Activated CD4-positive, alpha-beta T cell treated with anti-CD3 and anti-CD28 coated beads, Interleukin-2, amount 10 ng/mL, durations not matched to agents 7 days and 5 days (primary cell): ENCODE results near the gene NRG3. TPM values are rescaled to one million over a fixed set of nuclear protein-coding genes. Genes with fewer than 3 reads are reported as not detected.

ENCODE experiments used
- CTCF ChIA-PET: fragments of 350-600 bp; sonication (Branson Sonifier 250); formaldehyde crosslinking; loops from one replicate; lab custom pipeline; 2021; ENCODE audit warnings: antibody characterized with exemption; lab: Charles Lee
- POLR2A ChIA-PET: fragments of 350-600 bp; sonication (Branson Sonifier 250); formaldehyde crosslinking; loops from one replicate; lab custom pipeline; 2021; ENCODE audit warnings: antibody characterized with exemption; lab: Charles Lee
- DNase-seq: peaks from one replicate; pipeline ENCODE4 v3.0.0-alpha.2; 2020
- H3K27ac Mint-ChIP-seq: one replicate; pipeline ENCODE4 v1.8.0; 2021; ENCODE audit warnings: mild to moderate bottlenecking, moderate library complexity, mixed read lengths
- H3K27me3 Mint-ChIP-seq: one replicate; pipeline ENCODE4 v1.8.0; 2021; ENCODE audit warnings: mixed read lengths
- H3K36me3 Mint-ChIP-seq: one replicate; pipeline ENCODE4 v1.8.0; 2021; ENCODE audit warnings: low read depth, mixed read lengths
- H3K4me1 Mint-ChIP-seq: one replicate; pipeline ENCODE4 v1.8.0; 2021; ENCODE audit warnings: mixed read lengths
- H3K4me3 Mint-ChIP-seq: one replicate; pipeline ENCODE4 v1.8.0; 2021; ENCODE audit warnings: mild to moderate bottlenecking, moderate library complexity, mixed read lengths
- H3K9me3 Mint-ChIP-seq: one replicate; pipeline ENCODE4 v1.8.0; 2021; ENCODE audit warnings: mixed read lengths
- total RNA-seq, 2 experiments: library from RNA; stranded (reverse); gene quantifications; one replicate each; pipeline ENCODE4 v1.2.3, GENCODE V29; 2021

The NRG3 gene
- total RNA-seq, 2 experiments from 2014 or later, result not detected

GRCh38 chr10:82162549-82163195 lies 287.7 kb downstream of the NRG3 start:
- H3K4me1 Mint-ChIP-seq, result no peaks in the 10 kb centered on the region
- no peaks in the 10 kb centered on the region for H3K27me3 Mint-ChIP-seq
- no peaks in the 10 kb centered on the region for H3K9me3 Mint-ChIP-seq
- DNase-seq, result no peak
- no peak overlapping the region for H3K27ac Mint-ChIP-seq
- ChIA-PET CTCF (no interaction called here), POLR2A (no interaction called here)
- H3K36me3 Mint-ChIP-seq, result no peaks in the 10 kb centered on the region
- no peak overlapping the region for H3K4me3 Mint-ChIP-seq

GRCh38 chr10:82171899-82172298 lies 296.9 kb downstream of the NRG3 start:
- CTCF ChIA-PET, result no interaction called here
- Mint-ChIP-seq H3K9me3 (no peaks in the 10 kb centered on the region), H3K27ac (no peak overlapping the region), H3K27me3 (no peaks in the 10 kb centered on the region), H3K4me1 (no peaks in the 10 kb centered on the region), H3K4me3 (no peak overlapping the region), H3K36me3 (no peaks in the 10 kb centered on the region)
- DNase-seq, result no peak
- POLR2A ChIA-PET, result no interaction called here

GRCh38 chr10:82176587-82176986 lies 301.6 kb downstream of the NRG3 start:
- no peaks in the 10 kb centered on the region for H3K36me3 Mint-ChIP-seq
- no peaks in the 10 kb centered on the region for H3K4me1 Mint-ChIP-seq
- H3K27ac Mint-ChIP-seq, result no peak overlapping the region
- H3K4me3 Mint-ChIP-seq, result no peak overlapping the region
- no peak for DNase-seq
- CTCF ChIA-PET, result interaction anchor here (0.6 kb wide), 1 partner anchor 49 kb away, joined by 3 read pairs; no protein-coding TSS in a partner anchor
- H3K27me3 Mint-ChIP-seq, result no peaks in the 10 kb centered on the region
- POLR2A ChIA-PET, result no interaction called here
- no peaks in the 10 kb centered on the region for H3K9me3 Mint-ChIP-seq

DNA sequence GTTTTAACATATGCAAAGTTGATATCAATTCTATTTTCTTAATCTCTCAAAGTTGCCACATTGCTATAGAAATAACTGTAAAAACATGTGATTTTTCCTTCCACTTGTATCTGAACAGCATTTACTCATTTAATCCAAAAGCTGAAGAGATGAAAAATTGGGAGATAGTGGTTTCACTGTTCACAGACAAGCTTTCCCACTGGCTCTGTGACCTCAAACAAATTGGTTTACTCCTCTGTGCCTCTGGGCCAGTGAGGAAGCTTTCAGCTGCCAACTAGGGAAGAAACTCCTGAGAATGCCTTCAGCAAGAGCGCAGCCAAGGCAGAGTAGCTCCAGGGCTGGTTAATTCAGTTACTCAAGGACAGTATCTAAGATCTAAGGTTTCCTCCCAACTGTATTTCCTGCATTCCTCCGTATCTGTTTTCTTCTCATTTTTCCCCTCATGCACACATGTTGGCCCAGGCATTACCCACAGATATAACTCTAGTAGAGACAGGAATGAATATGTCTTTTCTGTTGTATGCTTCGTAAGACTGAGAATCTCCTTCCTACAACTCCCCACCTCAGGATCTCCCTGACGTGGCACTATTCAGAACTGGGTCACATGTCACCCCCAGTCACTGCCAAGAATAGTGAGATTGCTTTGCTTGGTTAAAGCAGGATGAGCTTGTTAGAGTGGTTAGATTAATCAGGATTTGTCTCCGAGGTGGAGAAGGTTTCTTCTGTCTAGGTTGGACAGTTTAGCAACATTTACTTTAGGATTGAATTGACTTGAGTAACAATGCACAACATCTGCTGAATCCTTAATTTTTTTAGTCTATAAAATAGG lies 315.7 kb downstream of the NRG3 start:
- no peak overlapping the region for H3K4me3 Mint-ChIP-seq
- H3K27me3 Mint-ChIP-seq, result no peaks in the 10 kb centered on the region
- H3K9me3 Mint-ChIP-seq, result peaks cover 3% of the 10 kb centered on the region
- no peak for DNase-seq
- no peaks in the 10 kb centered on the region for H3K4me1 Mint-ChIP-seq
- no peak overlapping the region for H3K27ac Mint-ChIP-seq
- CTCF ChIA-PET, result no interaction called here
- POLR2A ChIA-PET, result no interaction called here
- H3K36me3 Mint-ChIP-seq, result no peaks in the 10 kb centered on the region

- no peaks in the 10 kb centered on the region for H3K36me3 Mint-ChIP-seq
- H3K27ac Mint-ChIP-seq, result no peak overlapping the region
- ChIA-PET CTCF (no interaction called here), POLR2A (no interaction called here)
- H3K9me3 Mint-ChIP-seq, result peaks cover 3% of the 10 kb centered on the region
- no peaks in the 10 kb centered on the region for H3K27me3 Mint-ChIP-seq
- no peaks in the 10 kb centered on the region for H3K4me1 Mint-ChIP-seq
- H3K4me3 Mint-ChIP-seq, result no peak overlapping the region
- no peak for DNase-seq
These were observed 316.7 kb downstream of the NRG3 start for GRCh38 chr10:82191653-82192052.

DNA sequence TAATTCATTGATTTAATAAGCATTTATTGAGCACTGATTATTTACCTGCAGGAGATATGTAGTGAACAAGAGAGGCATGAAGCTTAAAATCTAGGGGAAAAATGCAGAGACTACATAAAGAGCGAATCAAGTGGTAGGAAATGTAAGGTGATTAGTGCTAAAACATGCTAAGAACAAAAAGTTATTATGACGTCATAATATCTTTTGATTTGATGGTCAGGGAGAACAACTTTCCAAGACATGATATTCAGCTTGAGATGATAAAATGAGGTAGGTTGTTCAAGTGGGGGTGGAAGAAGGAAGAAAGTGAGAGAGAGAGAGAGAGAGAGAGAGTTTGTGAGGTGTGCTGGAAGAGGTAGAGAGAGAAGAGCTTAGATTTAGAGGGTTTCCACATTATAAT lies 317.7 kb downstream of the NRG3 start:
- DNase-seq, result no peak
- POLR2A ChIA-PET, result no interaction called here
- Mint-ChIP-seq H3K36me3 (no peaks in the 10 kb centered on the region), H3K4me3 (no peak overlapping the region), H3K27ac (no peak overlapping the region), H3K9me3 (peaks cover 3% of the 10 kb centered on the region), H3K27me3 (no peaks in the 10 kb centered on the region), H3K4me1 (no peaks in the 10 kb centered on the region)
- CTCF ChIA-PET, result no interaction called here

GRCh38 chr10:82194419-82194818 lies 319.4 kb downstream of the NRG3 start:
- CTCF ChIA-PET, result no interaction called here
- H3K27me3 Mint-ChIP-seq, result no peaks in the 10 kb centered on the region
- H3K9me3 Mint-ChIP-seq, result peaks cover 3% of the 10 kb centered on the region
- H3K4me3 Mint-ChIP-seq, result no peak overlapping the region
- DNase-seq, result no peak
- H3K27ac Mint-ChIP-seq, result no peak overlapping the region
- H3K36me3 Mint-ChIP-seq, result no peaks in the 10 kb centered on the region
- H3K4me1 Mint-ChIP-seq, result no peaks in the 10 kb centered on the region
- POLR2A ChIA-PET, result no interaction called here

- H3K9me3 Mint-ChIP-seq, result no peaks in the 10 kb centered on the region
These were observed 331.8 kb downstream of the NRG3 start for GRCh38 chr10:82206831-82207230.

GRCh38 chr10:82208726-82209125 lies 333.7 kb downstream of the NRG3 start:
- H3K27me3 Mint-ChIP-seq, result no peaks in the 10 kb centered on the region
- no peaks in the 10 kb centered on the region for H3K4me1 Mint-ChIP-seq
- H3K36me3 Mint-ChIP-seq, result no peaks in the 10 kb centered on the region
- CTCF ChIA-PET, result interaction anchor here (0.6 kb wide), 1 partner anchor 1291 kb away, joined by 3 read pairs; no protein-coding TSS in a partner anchor
- no peak overlapping the region for H3K27ac Mint-ChIP-seq
- H3K9me3 Mint-ChIP-seq, result no peaks in the 10 kb centered on the region
- DNase-seq, result no peak
- no peak overlapping the region for H3K4me3 Mint-ChIP-seq
- POLR2A ChIA-PET, result no interaction called here

More at GRCh38 chr10:82206831-82207230, 331.8 kb downstream of the NRG3 start:
- Mint-ChIP-seq H3K27ac (no peak overlapping the region), H3K4me1 (no peaks in the 10 kb centered on the region), H3K27me3 (no peaks in the 10 kb centered on the region), H3K4me3 (no peak overlapping the region), H3K36me3 (no peaks in the 10 kb centered on the region)
- CTCF ChIA-PET, result no interaction called here
- POLR2A ChIA-PET, result no interaction called here
- no peak for DNase-seq

GRCh38 chr10:82210331-82210730 lies 335.3 kb downstream of the NRG3 start:
- no peaks in the 10 kb centered on the region for H3K4me1 Mint-ChIP-seq

GRCh38 chr10:82211346-82211745 lies 336.4 kb downstream of the NRG3 start:
- no peak overlapping the region for H3K27ac Mint-ChIP-seq
- no peaks in the 10 kb centered on the region for H3K4me1 Mint-ChIP-seq
- no peaks in the 10 kb centered on the region for H3K36me3 Mint-ChIP-seq
- no peaks in the 10 kb centered on the region for H3K9me3 Mint-ChIP-seq
- ChIA-PET POLR2A (no interaction called here), CTCF (no interaction called here)
- H3K27me3 Mint-ChIP-seq, result no peaks in the 10 kb centered on the region
- H3K4me3 Mint-ChIP-seq, result no peak overlapping the region
- DNase-seq, result no peak

More at GRCh38 chr10:82210331-82210730, 335.3 kb downstream of the NRG3 start:
- Mint-ChIP-seq H3K27me3 (no peaks in the 10 kb centered on the region), H3K36me3 (no peaks in the 10 kb centered on the region), H3K4me3 (no peak overlapping the region), H3K27ac (no peak overlapping the region), H3K9me3 (no peaks in the 10 kb centered on the region)
- no peak for DNase-seq
- ChIA-PET POLR2A (no interaction called here), CTCF (no interaction called here)

- no peaks in the 10 kb centered on the region for H3K4me1 Mint-ChIP-seq
These were observed 337.8 kb downstream of the NRG3 start for GRCh38 chr10:82212753-82213152.

GRCh38 chr10:82213784-82214183 lies 338.8 kb downstream of the NRG3 start:
- Mint-ChIP-seq H3K4me1 (no peaks in the 10 kb centered on the region), H3K4me3 (no peak overlapping the region), H3K36me3 (no peaks in the 10 kb centered on the region), H3K9me3 (no peaks in the 10 kb centered on the region), H3K27me3 (no peaks in the 10 kb centered on the region), H3K27ac (no peak overlapping the region)
- CTCF ChIA-PET, result no interaction called here
- no peak for DNase-seq
- POLR2A ChIA-PET, result no interaction called here

More at GRCh38 chr10:82212753-82213152, 337.8 kb downstream of the NRG3 start:
- ChIA-PET POLR2A (no interaction called here), CTCF (no interaction called here)
- Mint-ChIP-seq H3K27me3 (no peaks in the 10 kb centered on the region), H3K4me3 (no peak overlapping the region), H3K9me3 (no peaks in the 10 kb centered on the region), H3K36me3 (no peaks in the 10 kb centered on the region), H3K27ac (no peak overlapping the region)
- no peak for DNase-seq
